ENCODE data around the gene CLDN16. TPM values are rescaled to one million over a fixed set of nuclear protein-coding genes. Genes with fewer than 3 reads are reported as not detected.

CLDN16 gene
- polyA plus RNA-seq, 1 donor from 2014 or later: not detected

- no peaks in the 10 kb centered on the region for H3K9me3 ChIP-seq (ENCODE audit: low read length)
- no peak within 1 kb of the TSS for H2AFZ ChIP-seq (ENCODE audit: low read depth, low read length)
- no peaks in the 10 kb centered on the region for H3K79me2 ChIP-seq (replicated peaks; ENCODE audit: insufficient read depth, low read length)
- no peaks in the 10 kb centered on the region for H3K9me2 ChIP-seq (ENCODE audit: insufficient read depth, low read length)
- no peak for TF ChIP-seq EZH2 (IDR thresholded peaks at IDR 0.05; ENCODE audit: borderline replicate concordance, insufficient read depth, low read length, poor library complexity, severe bottlenecking)
- no peak for TF ChIP-seq SMC3 (conservative IDR thresholded peaks at IDR 0.05; ENCODE audit: poor library complexity)
- TF ChIP-seq POLR2AphosphoS5 (IDR thresholded peaks at IDR 0.05): no peak
- TF ChIP-seq MXI1 (conservative IDR thresholded peaks at IDR 0.05; ENCODE audit: poor library complexity, severe bottlenecking): no peak
- TF ChIP-seq CTCF (IDR thresholded peaks at IDR 0.05; ENCODE audit: poor library complexity, severe bottlenecking): no peak
- no peak for TF ChIP-seq REST (IDR thresholded peaks at IDR 0.05; ENCODE audit: borderline replicate concordance)
- TF ChIP-seq TAF1 (IDR thresholded peaks at IDR 0.05; ENCODE audit: low read depth): no peak
- TF ChIP-seq EP300 (conservative IDR thresholded peaks at IDR 0.05; ENCODE audit: poor library complexity, severe bottlenecking): no peak
- no peak for TF ChIP-seq RAD21 (conservative IDR thresholded peaks at IDR 0.05)
- no peak within 1 kb of the TSS for H3K4me2 ChIP-seq (ENCODE audit: low read length)
- no peak within 1 kb of the TSS for H3K27ac ChIP-seq (ENCODE audit: low read length)
- H3K9ac ChIP-seq (ENCODE audit: low read length): no peak within 1 kb of the TSS
- H3K4me3 ChIP-seq (ENCODE audit: low read length): no peak within 1 kb of the TSS
- H3K27me3 ChIP-seq (ENCODE audit: insufficient read depth, low read depth, low read length): no peaks in the 10 kb centered on the region
- no peaks in the 10 kb centered on the region for H3K36me3 ChIP-seq (ENCODE audit: insufficient read depth, low read length)
- H3F3A ChIP-seq (ENCODE audit: insufficient read depth, low read length, poor library complexity, severe bottlenecking): no peaks in the 10 kb centered on the region
- no peaks in the 10 kb centered on the region for H4K20me1 ChIP-seq (ENCODE audit: insufficient read depth)
These were observed 61.8 kb downstream of the CLDN16 start, which contains the start of gene TMEM207 for GRCh38 chr3:190449801-190450200. Gene TMEM207, minus strand, starts transcription at chr3:190449901. Its CDS starts 92 bp downstream, at chr3:190449809.

GRCh38 chr3:190455828-190456227 is 67.9 kb downstream of the CLDN16 start:
- Histone ChIP-seq H3K36me3 (ENCODE audit: insufficient read depth, low read length) (no peaks in the 10 kb centered on the region), H3F3A (ENCODE audit: insufficient read depth, low read length, poor library complexity, severe bottlenecking) (no peaks in the 10 kb centered on the region), H3K27me3 (ENCODE audit: insufficient read depth, low read depth, low read length) (no peaks in the 10 kb centered on the region), H3K4me2 (ENCODE audit: low read length) (no peak overlapping the region), H3K4me3 (ENCODE audit: low read length) (no peak overlapping the region), H3K9ac (ENCODE audit: low read length) (no peak overlapping the region), H3K9me2 (ENCODE audit: insufficient read depth, low read length) (no peaks in the 10 kb centered on the region), H3K27ac (ENCODE audit: low read length) (no peak overlapping the region), H3K79me2 (replicated peaks; ENCODE audit: insufficient read depth, low read length) (no peaks in the 10 kb centered on the region), H4K20me1 (ENCODE audit: insufficient read depth) (no peaks in the 10 kb centered on the region), H2AFZ (ENCODE audit: low read depth, low read length) (no peak overlapping the region), H3K9me3 (ENCODE audit: low read length) (no peaks in the 10 kb centered on the region)
- TF ChIP-seq EP300 (conservative IDR thresholded peaks at IDR 0.05; ENCODE audit: poor library complexity, severe bottlenecking) (no peak), TAF1 (IDR thresholded peaks at IDR 0.05; ENCODE audit: low read depth) (no peak), MXI1 (conservative IDR thresholded peaks at IDR 0.05; ENCODE audit: poor library complexity, severe bottlenecking) (no peak), CTCF (IDR thresholded peaks at IDR 0.05; ENCODE audit: poor library complexity, severe bottlenecking) (no peak), RAD21 (conservative IDR thresholded peaks at IDR 0.05) (no peak), SMC3 (conservative IDR thresholded peaks at IDR 0.05; ENCODE audit: poor library complexity) (no peak), EZH2 (IDR thresholded peaks at IDR 0.05; ENCODE audit: borderline replicate concordance, insufficient read depth, low read length, poor library complexity, severe bottlenecking) (no peak), REST (IDR thresholded peaks at IDR 0.05; ENCODE audit: borderline replicate concordance) (no peak), POLR2AphosphoS5 (IDR thresholded peaks at IDR 0.05) (no peak)

Data from neural cell (in vitro differentiated cells).